H1 (cell line): ENCODE measurements around the gene BAD. TPM values are rescaled to one million over a fixed set of nuclear protein-coding genes. Genes with fewer than 3 reads are reported as not detected.

Source experiments
- CTCF ChIA-PET: fragments of 300-600 bp; sonication (Branson Sonifier 250); formaldehyde crosslinking; loops from one replicate; lab custom pipeline; 2021; ENCODE audit not compliant: partially characterized antibody; lab: Charles Lee
- POLR2A ChIA-PET: fragments of 300-600 bp; sonication (Branson Sonifier 250); formaldehyde crosslinking; loops from one replicate; lab custom pipeline; 2021; ENCODE audit warnings: inconsistent platforms; ENCODE audit not compliant: partially characterized antibody; lab: Charles Lee
- DNase-seq, 2 experiments: peaks; one replicate each; pipeline versions ENCODE4 v3.0.0 to v3.0.0-alpha.2; 2010 to 2022; ENCODE audit warnings: low spot score in 2 of 2, low read depth in 1 of 2, mixed read lengths in 1 of 2
- FAIRE-seq: peaks from 2 replicates; lab custom pipeline; 2011; peaks lifted over from hg19 to GRCh38; lab: Jason Lieb, UNC
- H2AFZ ChIP-seq: 2 replicates; pipeline ENCODE4 v1.8.1; 2012; ENCODE audit warnings: low read length, inconsistent platforms
- H2AK5ac ChIP-seq: 2 replicates; pipeline ENCODE4 v1.6.1; 2013; ENCODE audit warnings: low read depth, low read length
- H2BK120ac ChIP-seq: replicated peaks from 2 replicates; pipeline ENCODE3; 2013; ENCODE audit warnings: low read depth, low read length, inconsistent platforms
- H2BK12ac ChIP-seq: 2 replicates; pipeline ENCODE4 v1.6.1; 2013; ENCODE audit warnings: low read depth, low read length
- H2BK15ac ChIP-seq: 2 replicates; pipeline ENCODE4 v1.6.1; 2013; ENCODE audit warnings: low read length
- H2BK20ac ChIP-seq: 2 replicates; pipeline ENCODE4 v1.6.1; 2013; ENCODE audit warnings: low read length
- H2BK5ac ChIP-seq: 2 replicates; pipeline ENCODE4 v1.6.1; 2013; ENCODE audit warnings: low read depth, low read length
- H3K14ac ChIP-seq: 2 replicates; pipeline ENCODE4 v1.6.1; 2013; ENCODE audit warnings: inconsistent platforms; ENCODE audit not compliant: insufficient read length
- H3K18ac ChIP-seq: 2 replicates; pipeline ENCODE4 v1.6.1; 2013; ENCODE audit warnings: low read length; ENCODE audit errors: extremely low read depth
- H3K23ac ChIP-seq: 2 replicates; pipeline ENCODE4 v1.6.1; 2013; ENCODE audit warnings: inconsistent platforms; ENCODE audit not compliant: insufficient read length
- H3K23me2 ChIP-seq: 2 replicates; pipeline ENCODE4 v1.6.1; 2013; ENCODE audit warnings: low read depth, low read length
- H3K27ac ChIP-seq: 2 replicates; pipeline ENCODE4 v1.6.1; 2011; ENCODE audit warnings: low read depth, low read length, inconsistent platforms
- H3K27me3 ChIP-seq, 4 experiments: replicated peaks in 1 of 4; 1 replicate in 1 of 4; 2 replicates in 3 of 4; pipeline versions ENCODE4 v1.6.1 to v1.8.1; 2011 to 2013; ENCODE audit warnings: low read length in 3 of 4, mild to moderate bottlenecking in 3 of 4, inconsistent platforms in 2 of 4, mixed read lengths in 2 of 4, moderate library complexity in 1 of 4; ENCODE audit not compliant: control insufficient read depth in 3 of 4, insufficient read depth in 3 of 4; ENCODE audit errors: extremely low read depth in 1 of 4
- H3K36me3 ChIP-seq, 4 experiments: 2 replicates each; pipeline versions ENCODE4 v1.6.1 to v1.8.1; 2011 to 2013; ENCODE audit warnings: mild to moderate bottlenecking in 4 of 4, low read length in 3 of 4, moderate library complexity in 2 of 4, control low read depth in 1 of 4, inconsistent platforms in 1 of 4; ENCODE audit not compliant: insufficient read depth in 4 of 4, control insufficient read depth in 2 of 4
- H3K4ac ChIP-seq: replicated peaks from 2 replicates; pipeline ENCODE3; 2013; ENCODE audit warnings: low read length, low read depth, mixed read lengths, inconsistent platforms; ENCODE audit not compliant: insufficient read length
- H3K4me1 ChIP-seq, 4 experiments: replicated peaks in 1 of 4; 1 replicate in 1 of 4; 2 replicates in 3 of 4; pipeline versions ENCODE4 v1.6.1 to v1.8.1; 2011 to 2013; ENCODE audit warnings: low read length in 3 of 4, inconsistent platforms in 2 of 4, mixed read lengths in 1 of 4; ENCODE audit not compliant: insufficient read depth in 4 of 4, control insufficient read depth in 3 of 4
- H3K4me2 ChIP-seq, 2 experiments: 2 replicates each; pipeline versions ENCODE4 v1.6.1 to v1.8.1; 2011 to 2013; ENCODE audit warnings: low read depth in 2 of 2, low read length in 2 of 2, control low read depth in 1 of 2, inconsistent platforms in 1 of 2, mild to moderate bottlenecking in 1 of 2; ENCODE audit not compliant: insufficient read depth in 1 of 2
- H3K4me3 ChIP-seq, 4 experiments: fragments of 200-600, 300-600 bp in 1 of 4; sonication (generic), shearing (Covaris generic), sonication (Bioruptor Twin) in 1 of 4; 2 replicates each; pipeline versions ENCODE4 v1.5.1 to v1.8.1; 2011 to 2016; ENCODE audit warnings: low read length in 4 of 4, low read depth in 3 of 4, control low read depth in 2 of 4, inconsistent platforms in 2 of 4, mild to moderate bottlenecking in 2 of 4, mixed read lengths in 1 of 4, moderate library complexity in 1 of 4; ENCODE audit not compliant: insufficient read depth in 2 of 4; ENCODE audit errors: extremely low read depth in 1 of 4
- H3K56ac ChIP-seq: replicated peaks from 2 replicates; pipeline ENCODE3; 2013; ENCODE audit warnings: low read depth, mild to moderate bottlenecking, mixed read lengths, low read length, inconsistent platforms; ENCODE audit not compliant: insufficient read length
- H3K79me1 ChIP-seq: 2 replicates; pipeline ENCODE4 v1.6.1; 2013; ENCODE audit warnings: low read depth, low read length, control low read depth
- H3K79me2 ChIP-seq, 2 experiments: 2 replicates each; pipeline versions ENCODE4 v1.6.1 to v1.8.1; 2012 to 2013; ENCODE audit warnings: low read length in 2 of 2, mild to moderate bottlenecking in 2 of 2, inconsistent platforms in 1 of 2; ENCODE audit not compliant: insufficient read depth in 2 of 2, control insufficient read depth in 1 of 2
- H3K9ac ChIP-seq, 4 experiments: replicated peaks in 1 of 4; 1 replicate in 1 of 4; 2 replicates in 3 of 4; pipeline versions ENCODE4 v1.6.1 to v1.8.1; 2011 to 2013; ENCODE audit warnings: low read depth in 3 of 4, low read length in 3 of 4, control low read depth in 2 of 4, mild to moderate bottlenecking in 2 of 4, moderate library complexity in 2 of 4, inconsistent platforms in 1 of 4; ENCODE audit errors: extremely low read depth in 1 of 4
- H3K9me3 ChIP-seq, 2 experiments: 2 replicates each; pipeline versions ENCODE4 v1.6.1 to v1.8.1; 2012 to 2013; ENCODE audit warnings: mild to moderate bottlenecking in 2 of 2, moderate library complexity in 2 of 2, control low read depth in 1 of 2, inconsistent platforms in 1 of 2, low read depth in 1 of 2, low read length in 1 of 2, mixed read lengths in 1 of 2; ENCODE audit not compliant: insufficient read depth in 2 of 2
- H4K20me1 ChIP-seq, 2 experiments: replicated peaks in 1 of 2; 2 replicates each; pipeline versions ENCODE3 to v1.8.1; 2011 to 2013; ENCODE audit warnings: inconsistent platforms in 2 of 2, low read length in 2 of 2, mild to moderate bottlenecking in 1 of 2; ENCODE audit not compliant: insufficient read depth in 2 of 2, control insufficient read depth in 1 of 2
- H4K5ac ChIP-seq: 2 replicates; pipeline ENCODE4 v1.6.1; 2013; ENCODE audit warnings: low read length, low read depth, mixed read lengths, inconsistent platforms; ENCODE audit not compliant: insufficient read length
- H4K8ac ChIP-seq: 2 replicates; pipeline ENCODE4 v1.8.0; 2013; ENCODE audit warnings: mild to moderate bottlenecking, moderate library complexity, low read length, inconsistent platforms; ENCODE audit not compliant: insufficient read depth; ENCODE audit errors: extremely low read depth
- H4K91ac ChIP-seq: replicated peaks from 2 replicates; pipeline ENCODE3; 2013; ENCODE audit warnings: low read length, mixed read lengths, inconsistent platforms; ENCODE audit not compliant: insufficient read length
- CTCF ChIP-seq, 3 experiments: IDR thresholded peaks; 1 replicate in 2 of 3; 2 replicates in 1 of 3; pipeline versions ENCODE4 v1.5.1 to v1.6.1; 2011; ENCODE audit warnings: low read length in 3 of 3, mild to moderate bottlenecking in 3 of 3, inconsistent platforms in 2 of 3, low read depth in 1 of 3, moderate library complexity in 1 of 3; ENCODE audit not compliant: insufficient read depth in 1 of 3; ENCODE audit errors: control extremely low read depth in 1 of 3
- GTF2F1 ChIP-seq: IDR thresholded peaks from 2 replicates; pipeline ENCODE4 v1.6.1; 2012; ENCODE audit warnings: low read depth, low read length, improper control_type of control experiment, borderline replicate concordance
- WGBS, 2 experiments: shearing (Covaris generic) in 1 of 2; methylation state at CpG; one replicate each; pipeline versions ENCODE4 v1.1.6 to v1.1.7; 2013 to 2015; ENCODE audit warnings: low lambda C conversion rate in 2 of 2, mixed read lengths in 2 of 2, inconsistent platforms in 1 of 2, low coverage in 1 of 2, missing lambda C conversion rate in 1 of 2; ENCODE audit not compliant: insufficient replicate concordance in 2 of 2, insufficient coverage in 1 of 2, insufficient read length in 1 of 2; ENCODE audit errors: extremely low coverage in 1 of 2, missing lambda C conversion rate in 1 of 2; 5-methylcytosine and 5-hydroxymethylcytosine counted together
- polyA plus RNA-seq, 7 experiments: library from polyadenylated mRNA; depleted of rRNA in 3 of 7; stranded (reverse) in 5 of 7; unstranded in 2 of 7; fragments of >200 nt in 5 of 7; fragments of 200-250 nt in 2 of 7; gene quantifications; 1 replicate in 5 of 7; 2 replicates in 1 of 7; 4 replicates in 1 of 7; pipeline versions ENCODE4 v1.2.1 to v1.2.3, GENCODE V29; 2011 to 2013; ENCODE audit warnings: missing spikeins in 2 of 7, mixed read lengths in 2 of 7
- total RNA-seq: library from RNA; stranded (reverse); fragmentation: NEBNext Ultra II Directional; extraction: Animal tissue kit (Norgen Biotek cat#: 25700); gene quantifications from 2 replicates; pipeline ENCODE4 v1.2.1, GENCODE V29; 2021

The BAD gene
- total and polyA plus RNA-seq, 2 of the 8 experiments (the other 6 are each of a cell fraction or from before 2014, with no cell fraction given), result 23.1 to 33.7 TPM

- no peaks in the 10 kb centered on the region for H3K9me3 ChIP-seq
- H4K8ac ChIP-seq, result no peak overlapping the region; the same call in 1 of the 2 replicates
- POLR2A ChIA-PET, result interaction anchor here (0.7 to 6.6 kb wide), 7 partner anchors 9 to 67 kb away, joined by 3 to 61 read pairs (median 3); partner anchors contain the start of gene ESRRA
- no peak overlapping the region for H3K4me3 ChIP-seq
- H2BK5ac ChIP-seq, result no peak overlapping the region
- DNase-seq (no peak), FAIRE-seq (no peak)
- H3K18ac ChIP-seq, result no peak overlapping the region
- H3K4me2 ChIP-seq, result no peak overlapping the region
- CTCF ChIA-PET, result interaction anchor here (0.5 to 20.8 kb wide), 9 partner anchors 10 to 1132 kb away, joined by 3 to 614 read pairs (median 3); partner anchors contain the start of genes CATSPERZ and CCDC88B
- no peaks in the 10 kb centered on the region for H3K27me3 ChIP-seq
- peaks cover 0 to 3% of the 10 kb centered on the region in 2 experiments for H4K20me1 ChIP-seq
- WGBS, 2 experiments, result 88% methylated on average over 18 of the region's 19 CpGs; no CpG with 5 or more reads in 1 of the 2 experiments
- no peak overlapping the region for H3K4ac ChIP-seq
- H2AK5ac ChIP-seq, result no peak overlapping the region
- no peak overlapping the region for H3K56ac ChIP-seq
- H3K4me1 ChIP-seq, result peaks cover 0 to 5% (median 3%) of the 10 kb centered on the region in 4 experiments; a peak in 5 of 7 replicates
- no peak overlapping the region for H3K23ac ChIP-seq
- H3K14ac ChIP-seq, result no peak overlapping the region
- no peak overlapping the region for H2AFZ ChIP-seq
- no peak overlapping the region for H3K9ac ChIP-seq
- no peak overlapping the region for H4K91ac ChIP-seq
- H2BK12ac ChIP-seq, result no peak overlapping the region
- H2BK20ac ChIP-seq, result no peak overlapping the region
- H4K5ac ChIP-seq, result no peak overlapping the region
- no peak overlapping the region for H2BK120ac ChIP-seq
- peaks cover 0 to 17% of the 10 kb centered on the region in 2 experiments; a peak in 2 of 4 replicates for H3K79me2 ChIP-seq
- H3K79me1 ChIP-seq, result peaks cover 6% of the 10 kb centered on the region; the same call in 1 of the 2 replicates
- H3K27ac ChIP-seq, result no peak overlapping the region
- H3K23me2 ChIP-seq, result peaks cover 5% of the 10 kb centered on the region; the same call in 1 of the 2 replicates
- no peak overlapping the region for H2BK15ac ChIP-seq
- TF ChIP-seq CTCF (IDR thresholded peaks at IDR 0.05; ENCODE audit: control extremely low read depth in 1 of 3, insufficient read depth in 1 of 3, low read depth in 1 of 3, low read length in 3 of 3) (peak in 2 of 3 experiments; percentile 23 to 59; a peak in 2 of 4 replicates), GTF2F1 (no peak)
- peaks cover 0 to 16% (median 10%) of the 10 kb centered on the region in 4 experiments; a peak in 7 of 8 replicates for H3K36me3 ChIP-seq
These were observed 29.8 kb upstream of the BAD start for GRCh38 chr11:64314146-64314804.
